NCI-H1694 (cell line): ENCODE data around the gene MPPED1.

Source experiments
- DNase-seq: peaks from one replicate; lab custom pipeline; 2025; lab: John Stamatoyannopoulos, UW

Gene MPPED1

DNA sequence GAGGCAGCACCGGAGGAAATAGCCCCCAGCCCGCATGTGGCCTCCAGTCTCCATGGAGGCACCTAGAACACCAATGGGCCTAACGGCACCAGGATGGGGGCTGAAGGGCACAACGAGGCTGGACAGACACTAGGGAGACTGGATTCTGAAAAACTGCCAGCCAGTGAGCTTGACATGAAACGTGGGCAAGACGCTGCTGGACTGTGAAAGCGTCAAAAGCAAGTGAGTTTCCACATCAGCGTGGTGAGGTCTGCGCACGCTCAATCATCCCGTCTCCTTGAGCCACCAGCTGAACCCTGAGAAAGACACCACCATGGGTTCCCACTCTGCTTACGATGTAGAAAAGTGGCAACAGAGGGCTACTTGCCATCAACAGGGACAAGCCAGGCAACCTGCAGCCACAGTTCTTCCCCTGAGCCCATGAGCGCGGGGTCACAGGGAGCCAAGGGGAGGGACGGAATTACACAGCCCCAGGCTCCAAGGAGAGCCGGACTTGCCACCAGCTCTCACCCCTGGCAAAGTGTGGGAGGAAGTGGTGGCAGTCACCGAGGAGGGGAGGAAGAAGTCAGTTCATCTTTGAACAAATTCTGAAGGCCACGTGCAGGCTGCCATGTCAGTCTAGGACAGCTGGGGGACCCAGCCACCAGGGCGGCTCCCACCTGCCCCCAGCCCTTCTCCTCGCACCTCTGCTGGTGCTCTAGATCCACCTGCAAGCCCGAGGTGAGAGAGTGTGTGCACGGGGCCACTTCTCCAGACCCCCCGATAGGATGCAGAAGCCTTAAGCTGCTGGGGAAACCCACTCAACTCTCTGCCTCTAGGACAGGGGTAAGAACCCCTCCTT is 131.1 kb downstream of the MPPED1 start:
- no peak for DNase-seq

DNA sequence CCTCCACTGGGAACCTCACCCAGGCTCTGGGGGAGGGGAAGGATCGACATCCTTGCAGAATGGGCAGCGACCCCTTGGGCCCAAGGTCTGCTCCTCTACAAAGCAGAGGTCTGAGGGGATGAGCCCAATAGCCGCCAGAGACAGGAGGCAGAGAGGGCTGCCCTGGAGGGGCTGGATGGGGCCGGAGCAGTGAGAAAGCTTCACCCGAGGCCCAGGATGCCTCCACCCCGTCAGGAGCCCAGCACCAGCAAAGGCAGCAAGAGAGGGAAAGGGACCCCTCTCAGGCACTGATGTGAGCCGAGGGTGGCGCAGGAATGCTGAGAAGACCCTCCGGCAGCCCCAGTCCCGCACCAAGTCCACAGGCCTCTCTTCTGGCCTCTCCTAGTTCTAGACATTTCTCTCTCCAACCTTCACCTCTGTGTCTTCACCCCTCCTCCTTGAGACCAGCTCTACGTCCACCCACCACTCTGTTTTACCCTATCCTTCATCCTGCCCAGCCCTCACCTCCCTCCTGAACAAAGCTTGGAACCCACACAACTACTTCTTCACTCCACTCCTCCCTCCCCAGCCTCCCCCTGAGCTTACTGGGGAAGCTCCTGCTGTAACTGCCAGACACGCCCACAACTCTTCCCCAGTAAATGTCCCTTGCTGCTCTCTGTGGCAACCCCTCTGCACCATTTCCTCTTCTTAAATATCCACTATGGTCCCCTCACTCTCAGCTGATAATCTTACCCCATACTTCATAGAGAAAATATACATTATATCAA is 131.9 kb downstream of the MPPED1 start:
- DNase-seq, result no peak

DNA sequence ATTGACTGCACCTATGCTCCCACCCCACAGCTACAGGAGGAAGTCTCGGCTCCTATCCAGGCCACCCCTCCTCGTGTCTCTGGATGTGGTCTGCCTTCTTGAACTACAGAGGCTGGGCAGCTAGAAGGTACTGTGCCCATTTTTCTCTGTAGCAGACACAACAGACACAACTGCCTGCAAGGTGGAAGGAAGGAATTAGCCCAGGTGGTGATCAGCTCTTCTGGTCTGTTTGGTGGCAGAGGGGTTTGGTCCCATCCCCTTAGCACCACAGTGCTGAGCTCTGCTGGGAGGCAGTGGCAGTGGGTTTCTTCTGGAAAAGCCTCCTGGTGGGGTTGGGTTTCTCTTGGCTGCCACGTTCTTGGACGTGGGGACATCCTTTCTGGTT is 132.5 kb downstream of the MPPED1 start:
- no peak for DNase-seq

- DNase-seq, result no peak
Measured at GRCh38 chr22:43546186-43546585, 134.4 kb downstream of the MPPED1 start.

DNA sequence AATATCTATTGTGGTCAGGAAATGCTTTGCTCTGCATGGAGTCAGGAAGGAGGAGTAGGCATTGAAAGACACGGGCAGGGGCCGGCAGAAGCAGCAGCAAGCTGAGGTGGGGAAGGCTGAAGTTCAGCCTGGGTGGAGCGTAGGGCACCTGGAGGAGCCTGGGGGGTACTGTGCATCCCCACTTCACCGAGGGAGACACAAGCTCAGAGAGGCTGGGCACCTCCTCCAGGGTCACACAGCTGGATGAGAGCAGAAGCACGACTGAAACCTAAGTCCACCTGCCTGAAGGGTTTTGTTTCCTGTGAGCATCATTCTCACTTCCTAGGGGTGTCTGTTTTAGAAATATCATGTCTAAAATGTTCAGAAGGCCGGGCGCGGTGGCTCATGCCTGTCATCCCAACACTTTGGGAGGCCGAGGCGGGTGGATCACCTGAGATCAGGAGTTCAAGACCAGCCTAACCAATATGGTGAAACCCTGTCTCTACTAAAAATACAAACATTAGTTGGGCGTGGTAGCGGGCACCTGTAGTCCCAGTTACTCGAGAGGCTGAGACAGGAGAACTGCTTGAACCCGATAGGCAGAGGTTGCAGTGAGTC is 138.3 kb downstream of the MPPED1 start:
- no peak for DNase-seq

GRCh38 chr22:43550672-43551071 is 138.9 kb downstream of the MPPED1 start:
- no peak for DNase-seq

- DNase-seq, result no peak
Measured at GRCh38 chr22:43553451-43554258, 141.8 kb downstream of the MPPED1 start.

DNA sequence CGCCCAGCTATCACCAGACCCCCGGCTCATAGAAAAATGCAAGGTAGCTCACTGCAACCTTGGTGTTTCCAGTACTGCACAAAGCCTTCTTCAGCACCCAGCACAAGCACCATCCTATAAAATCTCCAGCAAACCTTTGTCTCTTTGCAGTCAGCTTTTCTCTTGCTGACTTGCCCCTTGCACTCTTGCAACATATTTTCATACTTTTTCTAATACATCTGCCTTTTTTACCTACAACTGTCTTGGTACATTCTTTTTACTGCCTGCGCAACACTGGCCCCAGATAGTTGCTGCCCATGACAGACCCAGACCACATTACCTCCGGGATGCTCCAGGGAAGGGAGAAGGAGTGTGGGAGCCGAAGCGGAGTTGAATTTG is 142.4 kb downstream of the MPPED1 start:
- DNase-seq, result no peak

DNA sequence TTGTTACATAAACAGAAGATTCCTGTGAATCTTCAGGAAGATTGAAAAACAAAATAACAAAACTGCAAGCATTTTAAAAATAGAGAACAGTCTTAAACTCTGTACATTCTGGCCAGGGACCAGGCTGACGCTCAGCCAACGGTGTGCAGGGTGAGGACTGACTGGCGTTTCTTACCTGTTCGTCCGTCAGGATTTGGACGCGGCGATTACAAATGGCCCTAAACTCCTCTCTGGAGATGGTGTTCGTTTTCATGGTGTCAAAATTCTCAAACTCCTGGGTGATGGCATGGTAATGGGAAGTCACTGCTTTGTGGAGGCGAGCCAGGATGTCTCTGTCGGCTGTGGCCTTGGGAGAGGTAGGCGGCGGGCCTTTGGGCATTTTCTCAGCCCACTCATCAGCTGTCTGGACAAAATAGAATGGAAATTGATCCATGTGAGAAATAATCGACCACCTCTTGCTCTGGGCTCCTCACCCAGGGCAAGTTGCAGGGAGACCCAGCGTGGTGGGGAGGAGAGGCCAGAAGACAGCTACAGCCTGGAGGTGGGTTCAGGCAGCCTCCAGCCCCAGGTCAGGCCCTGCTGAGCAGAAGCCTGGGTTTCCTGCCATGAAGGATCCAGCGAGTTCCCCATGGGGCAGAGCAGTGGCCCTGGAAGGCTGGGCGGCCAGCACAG is 143.0 kb downstream of the MPPED1 start:
- no peak for DNase-seq

- DNase-seq, result no peak
Measured at GRCh38 chr22:43555561-43556515, 144.0 kb downstream of the MPPED1 start.
